ENCODE data around the gene GNPTAB.

GRCh38 chr12:101727098-101727497, 103.7 kb downstream of the GNPTAB start:
- TF ChIP-seq CTCF (IDR thresholded peaks at IDR 0.05; ENCODE audit: borderline replicate concordance, extremely low read depth, low read length, poor library complexity, severe bottlenecking) (no peak), EZH2 (IDR thresholded peaks at IDR 0.05; ENCODE audit: borderline replicate concordance, low read depth, low read length, severe bottlenecking) (no peak)
